Erythroblast (primary cell): ENCODE measurements around the gene MARK2.
A peak's percentile ranks its signal among the peaks of the same experiment; 100 is the strongest.

ENCODE experiments used
- DNase-seq, 2 experiments: peaks; one replicate each; lab custom pipeline; 2025; lab: John Stamatoyannopoulos, UW
- GATA1 ChIP-seq: IDR thresholded peaks from 2 replicates; pipeline ENCODE4 v1.6.1; 2011; ENCODE audit warnings: low read depth, mild to moderate bottlenecking, control low read depth, low read length, moderate library complexity
- POLR2A ChIP-seq: IDR thresholded peaks from 2 replicates; pipeline ENCODE4 v1.6.1; 2011; ENCODE audit warnings: mild to moderate bottlenecking, low read length

The MARK2 gene

GRCh38 chr11:63814383-63814736, 24.6 kb upstream of the MARK2 start:
- DNase-seq: peak in 1 of 2 experiments; percentile 41
- TF ChIP-seq GATA1: no peak
- TF ChIP-seq POLR2A: no peak

DNA sequence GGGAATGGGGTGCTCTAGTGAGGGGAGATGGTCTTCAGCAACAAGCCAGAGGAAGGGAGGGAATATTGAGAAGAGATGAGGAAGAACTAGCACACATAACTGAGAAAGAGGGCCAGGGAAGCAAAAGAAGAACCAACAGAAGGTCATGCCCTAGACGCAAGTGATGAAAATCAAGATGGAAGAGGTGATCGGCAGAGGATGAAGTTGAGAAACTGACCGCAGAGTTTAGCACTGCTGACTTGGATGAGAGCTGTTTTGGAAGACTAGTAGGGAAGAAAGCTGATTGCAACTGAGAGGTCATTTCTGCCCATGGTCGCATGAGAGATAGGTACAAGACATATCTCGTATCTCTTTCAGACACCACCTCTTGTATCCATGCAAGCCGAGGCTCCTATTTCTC, 22.7 kb upstream of the MARK2 start:
- no peak for DNase-seq
- TF ChIP-seq GATA1: no peak
- TF ChIP-seq POLR2A: no peak

DNA sequence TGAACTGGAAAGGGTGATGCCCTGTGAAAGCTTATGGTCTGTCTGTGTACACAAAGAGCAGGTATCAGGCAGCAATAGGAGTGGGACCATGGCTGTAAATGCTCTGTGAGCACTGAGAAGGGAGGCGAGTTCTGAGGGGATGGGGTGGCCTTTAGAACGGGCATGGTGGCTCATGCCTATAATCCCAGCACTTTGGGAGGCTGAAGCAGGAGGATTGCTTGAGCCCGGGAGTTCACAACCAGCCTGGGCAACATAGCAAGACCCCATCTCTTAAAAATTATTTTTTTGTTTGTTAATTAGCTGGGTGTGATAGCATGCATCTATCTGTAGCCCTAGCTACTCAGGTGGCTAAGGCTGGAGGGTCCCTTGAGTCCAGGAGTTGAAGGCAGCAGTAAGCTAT, 22.2 kb upstream of the MARK2 start:
- TF ChIP-seq POLR2A (no peak), GATA1 (no peak)
- DNase-seq: no peak

DNA sequence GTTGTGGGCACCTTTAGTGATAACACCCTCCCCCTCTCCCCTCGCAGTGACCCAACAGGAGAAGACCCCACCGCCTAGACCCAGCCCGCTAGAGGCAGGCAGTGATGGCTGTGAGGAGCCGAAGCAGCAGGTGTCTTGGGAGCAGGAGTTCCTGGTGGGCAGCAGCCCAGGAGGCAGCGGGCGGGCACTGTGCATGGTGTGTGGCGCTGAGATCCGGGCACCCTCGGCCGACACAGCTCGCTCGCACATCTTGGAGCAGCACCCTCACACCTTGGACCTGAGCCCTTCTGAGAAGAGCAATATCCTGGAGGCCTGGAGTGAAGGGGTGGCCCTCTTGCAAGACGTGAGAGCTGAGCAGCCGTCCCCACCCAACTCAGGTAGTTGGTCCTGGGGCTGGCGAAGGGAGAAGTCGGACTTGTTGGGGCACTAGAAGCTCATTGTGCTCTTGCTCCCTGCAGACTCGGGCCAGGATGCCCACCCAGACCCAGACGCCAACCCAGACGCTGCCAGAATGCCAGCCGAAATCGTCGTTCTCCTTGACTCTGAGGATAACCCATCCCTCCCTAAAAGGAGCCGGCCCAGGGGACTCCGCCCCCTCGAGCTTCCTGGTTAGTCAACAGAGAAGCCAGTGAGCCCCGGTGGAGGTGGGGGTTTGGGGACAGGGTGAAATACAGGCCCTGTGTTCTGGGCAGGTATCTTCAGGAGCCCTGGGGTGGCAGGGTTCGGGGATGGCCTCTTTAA, 21.0 kb upstream of the MARK2 start:
- no peak for DNase-seq
- TF ChIP-seq POLR2A (no peak), GATA1 (no peak)

GRCh38 chr11:63818609-63819008, 20.3 kb upstream of the MARK2 start:
- DNase-seq: no peak
- TF ChIP-seq GATA1 (no peak), POLR2A (no peak)

DNA sequence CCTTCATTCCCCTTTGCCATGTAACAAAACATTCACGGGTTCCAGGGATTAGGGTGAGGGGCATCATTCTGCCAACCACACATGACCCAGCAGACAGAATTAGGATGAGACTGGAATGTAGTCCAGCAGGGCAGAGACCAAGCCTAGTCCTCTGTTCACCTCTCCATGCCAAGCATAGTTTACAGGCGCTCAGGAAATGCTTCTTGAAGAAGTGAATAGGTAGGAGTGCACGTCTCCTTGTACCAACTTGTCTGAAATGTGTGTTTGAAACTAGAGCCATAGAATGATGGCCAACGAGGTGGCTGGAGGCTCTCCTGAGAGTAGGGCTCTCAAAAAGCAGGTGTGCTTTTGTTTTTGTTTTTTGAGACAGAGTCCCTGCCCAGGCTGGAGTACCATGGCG, 17.5 kb upstream of the MARK2 start:
- no peak for DNase-seq
- TF ChIP-seq POLR2A (no peak), GATA1 (no peak)

GRCh38 chr11:63826471-63827190, 12.3 kb upstream of the MARK2 start:
- DNase-seq: no peak
- TF ChIP-seq POLR2A: no peak
- no peak for TF ChIP-seq GATA1

DNA sequence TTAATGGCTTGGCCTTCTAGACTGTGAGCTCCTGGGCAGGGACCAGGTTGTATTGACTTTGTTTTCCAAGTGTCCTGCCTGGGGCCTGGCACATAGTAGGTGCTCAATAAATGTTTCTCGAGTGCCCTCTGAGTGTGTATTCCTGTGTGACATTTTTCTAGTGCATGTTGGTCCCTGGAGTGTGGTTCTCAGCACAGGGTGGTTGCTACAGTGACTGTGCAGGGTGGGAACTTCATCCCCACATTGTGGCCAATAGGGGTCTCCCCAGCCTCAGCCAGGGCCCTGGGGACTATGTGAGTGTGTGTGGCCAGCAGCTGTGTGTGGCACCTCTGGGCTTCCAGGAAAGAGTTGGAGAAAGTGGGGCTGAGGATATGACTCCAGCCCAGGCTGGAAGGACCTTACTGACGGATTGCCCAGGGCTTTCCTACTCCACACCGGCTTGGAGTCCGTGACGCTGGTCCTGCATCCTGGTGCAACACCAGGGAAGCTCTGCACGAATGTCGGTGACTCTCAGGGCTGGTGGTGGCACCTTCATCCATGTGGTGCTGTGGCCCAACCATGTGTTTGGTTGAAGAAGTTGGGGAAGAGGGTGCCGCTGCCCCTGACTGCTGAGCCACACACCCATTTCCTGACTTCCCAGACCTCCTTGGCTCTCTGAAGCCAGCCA, 9.0 kb upstream of the MARK2 start:
- TF ChIP-seq POLR2A (no peak), GATA1 (no peak)
- DNase-seq: peak; percentile 34 to 41

GRCh38 chr11:63831326-63831725, 7.6 kb upstream of the MARK2 start:
- TF ChIP-seq GATA1: no peak
- no peak for TF ChIP-seq POLR2A
- DNase-seq: no peak

GRCh38 chr11:63832336-63832735, 6.6 kb upstream of the MARK2 start:
- TF ChIP-seq GATA1: no peak
- TF ChIP-seq POLR2A: no peak
- DNase-seq: no peak

DNA sequence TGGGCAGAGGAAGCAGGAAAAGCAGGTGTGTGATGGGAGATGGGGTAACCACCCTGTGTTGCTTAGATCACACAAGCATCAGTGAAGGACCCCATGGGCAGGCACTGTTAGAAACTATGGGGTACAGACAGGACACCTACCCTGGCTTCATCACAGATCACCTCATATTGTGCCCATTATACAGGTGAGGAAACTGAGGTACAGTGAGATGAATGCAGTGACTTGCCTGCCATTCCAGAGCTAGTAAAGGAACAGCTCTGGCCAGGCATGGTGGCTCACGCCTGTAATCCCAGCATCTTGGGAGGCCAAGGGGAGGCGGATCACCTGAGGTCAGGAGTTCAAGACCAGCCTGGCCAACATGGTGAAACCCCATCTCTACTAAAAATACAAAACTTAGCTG, 5.9 kb upstream of the MARK2 start:
- no peak for DNase-seq
- TF ChIP-seq POLR2A (no peak), GATA1 (no peak)

DNA sequence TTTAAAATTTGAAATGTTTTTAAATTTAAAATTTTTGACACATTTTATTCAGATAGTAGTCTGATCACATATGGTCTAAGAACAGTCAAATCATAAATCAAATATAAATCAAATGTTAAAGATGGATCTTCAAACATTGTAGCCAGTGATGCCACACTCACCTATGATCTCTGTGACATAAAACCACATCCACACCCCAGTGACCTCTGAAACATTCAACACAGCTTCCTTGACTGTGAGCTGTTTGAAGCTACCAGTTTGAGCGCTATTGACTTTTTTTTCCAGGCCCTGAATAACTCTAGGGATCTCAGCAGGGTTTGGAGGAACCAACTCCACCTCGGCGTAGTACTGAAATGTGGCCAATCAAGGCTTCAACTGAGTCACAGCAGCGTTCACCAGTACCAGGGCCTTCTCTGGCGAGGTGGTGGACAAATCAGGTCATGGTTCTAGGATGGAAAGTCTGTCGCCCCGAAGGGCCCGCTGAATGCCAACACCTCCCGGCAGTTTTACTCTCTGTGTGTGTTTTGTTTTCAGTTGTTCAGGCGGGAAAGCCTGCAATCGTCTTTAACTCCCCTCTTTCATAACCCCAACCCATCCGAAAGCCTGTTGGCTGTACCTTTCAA, 4.3 kb upstream of the MARK2 start:
- TF ChIP-seq GATA1 (no peak), POLR2A (no peak)
- no peak for DNase-seq

DNA sequence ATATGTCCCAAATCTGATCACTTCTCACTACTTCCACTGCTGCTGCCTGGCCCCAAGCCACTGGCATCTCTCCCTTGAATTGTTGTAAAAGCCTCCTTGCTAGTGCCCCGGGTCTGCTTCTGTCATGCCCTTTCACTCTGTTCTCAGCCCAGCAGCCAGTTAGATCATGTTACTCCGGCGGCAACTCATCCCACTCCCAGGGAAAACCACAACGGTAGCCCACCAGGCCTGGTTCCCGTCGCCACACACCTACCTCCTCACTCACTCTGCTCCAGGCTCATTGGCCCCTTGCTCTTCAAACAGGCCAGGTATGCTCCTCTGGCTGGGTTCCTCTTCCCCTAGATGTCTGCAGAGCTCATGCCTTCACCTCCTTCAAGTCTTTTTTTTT, 3.8 kb upstream of the MARK2 start:
- TF ChIP-seq GATA1: no peak
- no peak for TF ChIP-seq POLR2A
- DNase-seq: no peak

DNA sequence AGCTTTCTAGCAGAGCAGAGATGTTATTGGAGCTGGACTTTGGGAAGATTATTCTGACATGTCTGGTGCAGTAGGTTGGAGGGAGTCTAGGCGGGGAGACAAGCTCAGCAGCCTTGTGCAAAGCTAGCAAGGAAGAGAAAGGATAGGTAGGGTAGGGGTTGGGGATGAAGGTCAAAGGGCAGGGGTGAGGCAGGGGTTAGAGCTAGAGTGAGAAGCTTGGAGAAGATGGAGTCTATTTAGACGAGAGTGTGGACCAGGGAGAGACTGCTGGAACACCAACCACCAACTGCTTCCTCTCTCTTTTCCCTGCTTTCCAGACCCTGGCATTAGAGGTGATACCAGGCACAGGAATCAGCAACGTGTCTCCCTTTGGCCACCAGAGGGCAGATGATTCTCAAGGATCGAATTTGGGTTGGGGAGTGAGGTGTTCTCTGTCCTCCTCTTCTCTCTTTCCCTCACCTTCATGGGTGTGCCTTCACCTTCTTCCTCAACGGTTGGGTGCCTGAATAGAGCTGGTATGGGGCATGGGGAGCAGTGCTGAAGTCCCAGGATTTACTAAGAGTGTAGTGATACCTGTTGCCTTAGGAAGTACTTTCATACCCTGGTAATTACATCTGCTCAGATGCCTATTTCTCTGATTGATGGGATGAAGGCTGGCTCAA, 1.8 kb upstream of the MARK2 start:
- DNase-seq: peak; percentile 68 to 87
- TF ChIP-seq GATA1: no peak
- TF ChIP-seq POLR2A: no peak
